Occipital lobe (tissue), 2 donors: ENCODE data around the gene PIP4K2A. TPM values are rescaled to one million over a fixed set of nuclear protein-coding genes. Genes with fewer than 3 reads are reported as not detected.
"Not testable (repeated sequence)": the region's sequence is repeated elsewhere in the genome, so short reads cannot be mapped to it uniquely, and the experiment has no call there.

Source experiments
- DNase-seq: peaks from one replicate; lab custom pipeline; 2025; lab: John Stamatoyannopoulos, UW
- total RNA-seq: library from RNA; depleted of rRNA; stranded (reverse); fragments of >200 nt; gene quantifications from one replicate; pipeline ENCODE4 v1.2.3, GENCODE V29; 2014

The PIP4K2A gene
- 41.0 TPM for total RNA-seq

DNA sequence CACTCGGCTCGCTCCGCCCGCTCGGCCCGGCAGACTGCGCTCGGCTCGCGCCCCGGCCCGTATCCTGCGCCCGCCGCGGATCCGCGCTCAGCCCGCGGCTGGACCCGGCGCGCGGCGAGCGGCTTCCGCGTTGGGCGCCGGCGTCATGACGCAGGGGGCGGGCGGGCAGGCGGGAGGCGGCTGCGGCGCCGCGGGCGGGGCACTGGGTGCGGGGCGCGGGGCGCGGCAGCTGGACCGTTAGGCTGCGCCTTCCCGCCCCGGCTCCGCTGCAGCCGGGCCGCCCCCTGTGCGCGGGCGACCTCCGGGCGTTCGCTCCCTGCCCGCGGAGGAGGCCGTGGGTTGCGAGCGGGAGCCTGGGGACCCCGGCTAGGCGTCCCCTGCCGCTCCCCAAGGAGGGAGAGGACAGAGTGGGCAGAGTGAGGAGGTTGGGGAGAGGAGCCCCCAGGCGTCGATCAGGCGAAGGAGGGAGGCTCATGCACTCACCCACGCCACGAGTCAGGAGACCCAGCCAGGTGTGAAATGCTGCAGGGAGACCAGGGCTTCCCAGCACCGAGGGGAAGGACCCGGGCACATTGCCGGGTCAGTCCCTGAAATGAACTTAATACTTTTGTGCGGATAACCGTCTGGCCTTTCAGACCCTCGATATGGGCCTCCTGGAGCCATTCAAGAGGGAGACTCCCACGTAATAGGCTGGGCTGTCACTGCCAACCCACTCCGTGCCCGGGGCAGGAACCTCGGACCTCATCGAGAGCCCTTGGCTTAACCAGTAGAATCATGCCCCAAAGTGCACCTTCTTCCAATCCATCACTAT is at the start of gene PIP4K2A:
Gene PIP4K2A (minus strand): TSS at position 100 of the 811 bp plus-strand sequence. CDS start 252 bp downstream, outside the sequence.
- peak; percentile 59 for DNase-seq

DNA sequence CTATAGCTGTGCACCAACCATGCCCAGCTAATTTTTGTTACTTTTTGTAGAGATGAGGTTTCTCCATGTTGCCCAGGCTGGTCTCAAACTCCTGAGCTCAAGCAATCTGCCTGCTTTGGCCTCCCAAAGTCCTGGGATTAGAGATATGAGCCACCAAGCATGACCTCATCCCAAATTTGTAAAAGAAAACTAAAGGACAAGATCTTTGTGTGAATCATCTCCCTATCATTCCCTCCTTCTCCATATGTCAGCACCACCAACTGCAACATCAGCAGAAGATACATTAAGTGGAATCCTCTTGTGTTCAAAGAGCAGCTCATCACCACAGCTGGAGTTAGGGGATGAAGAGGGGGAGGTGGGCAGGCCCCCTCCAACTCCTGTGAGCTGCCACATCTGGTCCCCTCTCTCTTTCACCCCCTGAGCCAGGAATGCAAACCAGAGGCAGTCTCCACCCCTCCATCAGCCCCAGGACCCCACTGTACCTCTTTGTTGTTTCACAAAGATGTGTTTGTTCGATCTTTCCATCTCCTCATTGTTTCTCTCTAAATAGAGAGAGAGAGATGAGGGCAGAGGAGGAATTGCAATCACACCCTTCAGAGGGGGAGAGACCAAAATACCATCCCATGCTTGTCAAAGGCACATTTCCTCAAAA is 47.3 kb upstream of the PIP4K2A start:
- peak; percentile 61 for DNase-seq

DNA sequence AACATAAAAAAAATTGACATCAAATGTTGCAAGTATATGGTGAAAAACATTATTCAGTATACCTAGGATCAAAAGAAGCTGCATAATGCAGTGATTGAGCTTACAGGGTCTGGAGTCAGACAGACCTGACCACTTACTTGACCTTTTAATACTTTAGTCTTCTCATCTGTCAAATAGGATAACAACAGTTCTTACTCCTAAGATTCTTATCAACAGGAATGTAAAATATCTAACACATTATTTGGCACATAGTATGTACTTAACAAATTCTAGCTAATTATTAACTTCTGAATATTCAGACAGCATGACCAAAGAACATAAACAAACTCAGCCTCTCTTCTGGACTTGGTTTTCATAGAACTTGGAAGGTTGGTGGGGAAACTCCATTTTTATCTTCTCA is 45.6 kb upstream of the PIP4K2A start:
- no peak for DNase-seq

DNA sequence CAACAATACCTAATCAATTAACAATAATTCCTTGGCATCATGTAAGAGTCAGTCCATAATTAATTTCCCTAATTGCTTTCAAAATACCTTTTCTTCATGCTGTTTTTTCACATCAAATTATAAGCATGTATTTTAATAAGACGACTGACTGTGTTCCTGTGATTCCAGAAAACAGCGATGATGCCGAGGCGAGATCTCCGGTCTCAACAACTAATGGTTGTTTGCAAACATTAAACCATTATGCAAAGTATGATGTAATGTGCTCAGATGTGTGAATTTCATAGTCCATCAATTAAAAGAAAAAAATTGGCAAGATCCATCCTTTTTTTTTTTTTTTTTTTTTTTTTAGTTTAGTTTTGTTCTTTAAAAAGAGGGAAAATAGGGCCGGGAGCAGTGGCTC is 44.5 kb upstream of the PIP4K2A start:
- DNase-seq: no peak

DNA sequence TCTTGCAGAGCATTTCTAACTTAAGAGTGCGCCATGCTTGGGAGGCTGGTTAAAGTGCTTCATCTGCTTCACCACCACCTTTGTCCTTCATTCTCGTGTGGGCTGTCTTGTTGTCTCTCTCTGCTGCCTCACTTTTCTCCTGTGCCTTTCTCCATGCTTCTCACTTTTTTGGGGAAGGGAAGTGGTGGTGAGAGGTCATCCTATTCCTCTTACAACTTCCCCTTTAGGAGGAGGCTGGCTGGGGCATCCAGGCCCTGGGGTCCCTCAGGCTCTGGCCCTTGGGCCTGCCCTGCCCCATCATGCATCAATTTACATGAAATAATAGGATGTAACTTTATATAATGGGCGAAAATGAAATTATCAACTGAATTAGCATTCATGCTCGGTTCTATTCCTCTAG is 39.9 kb upstream of the PIP4K2A start:
- DNase-seq: no peak

DNA sequence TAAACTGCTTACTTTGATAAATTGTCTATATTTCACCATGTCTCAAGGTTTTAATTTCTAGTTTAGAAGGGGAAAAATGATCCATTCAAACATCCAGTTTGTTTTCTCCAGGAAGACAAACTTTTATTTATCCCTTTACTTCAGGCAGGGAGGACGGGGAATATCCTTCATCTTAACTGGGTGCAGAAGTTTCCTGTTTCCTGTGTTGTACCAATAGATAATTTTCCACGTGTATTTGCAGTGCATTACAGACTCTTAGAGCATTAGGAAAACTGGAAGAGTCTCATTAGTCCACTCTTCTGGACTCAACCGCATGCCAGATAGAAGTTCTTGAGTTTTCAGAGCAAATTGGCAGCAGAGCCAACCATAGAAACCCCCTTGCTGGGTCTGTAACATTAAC is 39.4 kb upstream of the PIP4K2A start:
- DNase-seq: no peak

DNA sequence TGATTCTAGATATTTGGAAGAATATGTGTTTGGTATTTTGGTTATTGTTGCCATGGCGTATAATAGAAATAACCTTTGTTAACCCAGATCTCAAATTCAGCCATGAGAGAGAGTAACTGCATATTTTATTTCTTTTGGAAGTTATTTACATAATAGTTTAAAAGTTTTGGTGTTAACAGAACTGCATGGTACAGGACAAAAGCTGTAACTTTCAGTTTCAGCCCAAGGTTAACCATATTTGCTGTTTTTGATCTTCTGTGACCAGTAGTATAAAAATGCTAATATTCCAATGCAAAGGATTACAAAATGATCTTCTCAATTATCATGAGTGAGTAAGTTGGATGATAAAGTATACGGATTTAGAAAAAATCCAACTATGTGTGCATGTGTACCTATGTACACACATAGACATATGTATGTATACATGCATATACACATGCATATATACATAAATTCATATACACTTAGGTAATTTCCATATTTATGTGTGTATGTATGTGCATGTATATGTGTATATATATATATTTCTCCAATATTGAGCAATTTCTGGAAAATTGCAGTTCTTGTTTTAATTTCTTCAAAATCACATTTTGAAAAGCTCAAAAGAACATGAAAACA is 38.0 kb upstream of the PIP4K2A start:
- no peak for DNase-seq

DNA sequence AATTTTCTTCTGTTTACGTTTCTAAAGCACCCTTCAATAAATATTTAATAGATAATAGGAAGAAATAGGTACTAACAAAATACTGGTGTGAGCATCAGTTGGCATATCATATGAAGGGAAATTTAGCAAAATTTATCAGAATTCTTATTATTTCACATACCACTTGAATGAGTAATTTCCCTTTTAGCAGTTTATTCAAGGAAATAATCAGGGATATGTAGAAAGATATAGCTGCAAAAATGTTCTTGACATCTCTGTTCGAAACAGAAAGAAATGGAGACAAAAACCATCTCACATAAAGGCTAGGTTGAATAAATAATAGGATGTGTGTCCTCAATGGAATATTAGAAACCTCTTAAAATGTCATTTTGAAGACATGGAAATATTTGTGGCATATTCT is 35.8 kb upstream of the PIP4K2A start:
- DNase-seq: no peak

DNA sequence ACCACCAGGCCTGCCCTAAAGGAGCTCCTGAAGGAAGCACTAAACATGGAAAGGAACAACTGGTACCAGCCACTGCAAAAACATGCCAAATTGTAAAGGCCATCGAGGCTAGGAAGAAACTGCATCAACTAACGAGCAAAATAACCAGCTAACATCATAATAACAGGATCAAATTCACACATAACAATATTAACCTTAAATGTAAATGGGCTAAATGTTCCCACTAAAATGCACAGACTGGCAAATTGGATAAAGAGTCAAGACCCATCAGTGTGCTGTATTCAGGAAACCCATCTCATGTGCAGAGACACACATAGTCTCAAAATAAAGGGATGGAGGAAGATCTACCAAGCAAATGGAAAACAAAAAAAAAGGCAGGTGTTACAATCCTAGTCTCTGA is 30.5 kb upstream of the PIP4K2A start:
- not testable (repeated sequence) for DNase-seq

DNA sequence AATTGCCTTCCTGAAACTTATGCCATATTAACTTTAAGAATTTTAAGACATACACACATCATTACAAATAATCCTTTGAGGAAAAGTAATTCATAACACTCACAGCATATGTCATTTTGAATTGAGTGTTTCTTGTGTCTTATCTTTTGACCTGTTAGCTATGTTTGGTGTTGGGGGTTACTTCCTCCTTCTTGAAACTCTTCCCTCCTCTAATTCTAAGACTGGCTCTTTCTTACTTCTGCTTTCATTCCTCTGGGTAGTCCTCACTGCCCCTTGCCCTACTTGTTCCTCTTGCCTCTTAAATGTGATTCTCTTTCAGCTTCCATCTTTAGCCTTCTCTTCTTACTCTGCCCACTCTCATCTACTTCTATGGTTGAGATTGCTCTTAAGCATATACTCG is 28.3 kb upstream of the PIP4K2A start:
- DNase-seq: no peak

DNA sequence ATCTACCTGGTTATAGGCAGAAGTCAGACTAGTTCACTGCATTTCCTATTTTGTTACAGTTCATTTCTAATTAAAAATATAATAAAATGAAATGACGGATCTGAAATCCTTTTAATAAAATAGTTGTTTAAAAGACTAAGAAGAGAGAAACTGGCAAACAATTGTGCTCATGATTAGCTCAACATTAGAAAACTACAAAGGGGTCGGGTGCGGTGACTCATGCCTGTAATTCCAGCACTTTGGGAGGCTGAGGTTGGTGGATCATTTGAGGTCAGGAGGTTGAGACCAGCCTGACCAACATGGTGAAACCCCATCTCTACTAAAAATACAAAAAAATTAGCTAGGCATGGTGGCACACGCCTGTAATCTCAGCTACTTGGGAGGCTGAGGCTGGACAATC is 27.3 kb upstream of the PIP4K2A start:
- DNase-seq: not testable (repeated sequence)

DNA sequence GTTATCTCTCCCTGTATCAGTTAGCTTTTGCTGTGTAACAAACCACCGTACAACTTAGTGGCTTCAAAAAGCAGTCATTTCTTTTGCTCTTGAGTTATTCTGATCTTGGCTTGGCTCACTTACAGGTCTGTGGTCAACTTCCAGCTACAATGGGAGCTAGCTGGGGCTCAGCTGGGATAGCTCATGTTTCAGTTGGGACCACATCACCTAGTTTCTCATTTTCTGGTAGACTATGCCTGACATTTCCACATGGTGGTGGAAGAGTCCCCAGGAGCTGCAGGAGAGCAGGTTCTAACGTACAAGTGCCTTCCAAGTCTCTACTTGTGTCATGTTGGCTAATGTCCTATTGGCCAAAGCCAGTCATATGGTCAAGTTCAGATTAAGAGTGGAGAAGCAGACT is 25.8 kb upstream of the PIP4K2A start:
- no peak for DNase-seq

DNA sequence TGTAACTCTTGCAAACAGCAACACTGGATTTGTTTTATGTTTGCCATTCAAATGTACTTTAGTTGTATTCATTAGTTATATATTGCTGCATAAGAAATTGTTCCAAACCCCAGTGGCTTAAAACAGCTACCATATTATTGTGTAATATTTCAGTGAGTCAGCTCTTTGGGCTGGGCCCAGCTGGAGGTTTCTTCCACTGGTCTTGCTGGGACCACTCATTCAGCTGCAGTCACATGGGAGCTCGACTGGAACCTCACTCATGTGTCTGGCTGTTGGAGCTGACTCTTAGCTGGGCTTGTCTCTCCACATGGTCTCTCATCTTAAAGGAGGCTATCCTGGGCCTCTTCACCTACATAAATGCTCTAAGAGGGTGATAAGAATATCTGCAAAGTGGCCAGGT is 23.2 kb upstream of the PIP4K2A start:
- DNase-seq: no peak

DNA sequence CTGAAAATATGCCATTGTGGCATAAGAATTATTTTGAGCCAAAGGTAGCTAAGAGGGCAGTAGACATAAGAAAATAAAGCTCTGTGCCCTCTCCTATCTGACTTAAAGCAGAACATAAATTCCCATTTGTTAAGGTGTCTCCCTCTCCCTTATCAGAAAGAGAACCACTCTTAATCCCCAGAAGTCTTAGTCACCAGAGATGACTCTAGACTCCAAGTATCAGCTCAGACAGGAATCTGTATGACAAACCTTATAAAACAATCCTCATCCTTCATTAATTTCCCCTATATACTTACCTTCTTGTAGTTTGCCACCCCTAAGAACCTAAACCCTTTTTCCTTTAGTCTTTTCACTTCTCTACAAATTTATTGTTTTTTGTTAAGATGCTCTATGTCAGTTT is 21.8 kb upstream of the PIP4K2A start:
- no peak for DNase-seq

DNA sequence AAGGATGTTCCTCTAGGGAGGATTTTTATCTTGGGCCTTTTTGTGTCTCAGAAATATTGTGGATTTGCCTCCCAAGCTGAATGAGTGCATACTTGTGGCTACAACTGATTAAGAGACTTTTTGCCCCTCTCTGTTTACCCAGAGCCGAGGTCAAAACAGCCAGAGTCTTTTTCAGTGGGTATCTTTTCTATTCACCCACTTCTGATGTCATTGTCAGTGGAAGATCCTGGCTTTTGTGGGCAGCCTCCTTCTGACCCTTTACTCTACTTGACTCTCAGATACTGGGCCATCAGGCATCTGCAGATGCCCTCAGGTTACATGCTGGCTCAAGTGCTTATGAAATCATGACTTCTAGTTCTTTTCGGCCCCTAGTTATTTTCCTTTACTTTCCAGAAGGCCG is 19.6 kb upstream of the PIP4K2A start:
- DNase-seq: no peak

DNA sequence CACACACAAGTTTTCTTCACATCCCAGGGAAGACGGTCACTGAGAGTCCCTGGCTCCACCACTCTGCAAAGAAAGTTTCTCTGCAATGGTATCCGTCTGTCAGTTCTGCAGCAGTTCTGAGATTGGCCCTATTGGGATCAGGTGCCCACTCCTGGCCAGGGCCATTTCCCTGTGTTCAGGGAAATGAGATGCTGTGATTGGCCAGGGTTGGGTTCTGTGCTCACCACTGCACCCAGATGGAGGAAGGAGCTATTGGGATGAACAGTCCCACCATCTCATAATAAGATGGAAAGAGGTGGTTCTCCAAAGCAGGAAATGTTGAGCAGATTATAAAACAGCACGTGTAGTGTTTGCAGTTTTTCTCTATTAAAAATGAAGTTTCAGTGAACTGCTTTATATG is 13.3 kb upstream of the PIP4K2A start:
- DNase-seq: no peak

DNA sequence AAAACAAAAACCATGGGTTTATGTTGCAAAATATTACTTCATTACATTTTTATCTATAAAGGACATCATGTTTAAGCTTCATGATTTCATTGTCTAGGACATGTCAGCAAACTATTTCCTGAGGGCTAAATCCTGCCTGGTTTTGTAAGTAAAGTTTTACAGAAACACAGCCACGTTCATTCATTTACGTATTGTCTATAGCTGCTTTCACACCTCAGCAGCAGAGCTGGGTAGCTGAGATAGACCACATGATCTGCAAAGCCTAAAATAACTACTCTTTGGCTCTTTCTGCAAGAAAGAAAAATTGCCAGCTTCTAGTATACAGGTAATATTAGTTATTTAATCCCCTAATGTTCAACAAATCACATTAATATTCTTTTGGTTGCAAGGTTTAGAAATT is 12.7 kb upstream of the PIP4K2A start:
- no peak for DNase-seq

DNA sequence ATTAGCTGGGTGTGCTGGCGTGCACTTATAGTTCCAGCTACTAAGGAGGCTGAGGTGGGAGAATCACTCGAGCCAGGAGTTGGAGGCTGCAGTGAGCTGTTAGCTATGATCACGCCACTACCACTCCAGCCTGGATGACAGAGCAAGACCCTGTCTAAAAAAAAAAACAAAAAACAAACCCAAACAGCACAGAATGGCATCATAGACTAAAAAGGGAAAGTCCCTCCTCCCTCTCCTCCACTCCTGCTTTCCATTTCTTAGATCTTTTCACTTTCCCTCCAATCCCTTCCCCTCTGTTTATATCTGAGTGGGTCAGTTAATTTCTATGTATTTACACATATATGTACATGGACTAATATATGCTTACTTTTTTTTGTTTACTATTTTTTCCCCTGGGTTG is 10.4 kb upstream of the PIP4K2A start:
- DNase-seq: no peak

DNA sequence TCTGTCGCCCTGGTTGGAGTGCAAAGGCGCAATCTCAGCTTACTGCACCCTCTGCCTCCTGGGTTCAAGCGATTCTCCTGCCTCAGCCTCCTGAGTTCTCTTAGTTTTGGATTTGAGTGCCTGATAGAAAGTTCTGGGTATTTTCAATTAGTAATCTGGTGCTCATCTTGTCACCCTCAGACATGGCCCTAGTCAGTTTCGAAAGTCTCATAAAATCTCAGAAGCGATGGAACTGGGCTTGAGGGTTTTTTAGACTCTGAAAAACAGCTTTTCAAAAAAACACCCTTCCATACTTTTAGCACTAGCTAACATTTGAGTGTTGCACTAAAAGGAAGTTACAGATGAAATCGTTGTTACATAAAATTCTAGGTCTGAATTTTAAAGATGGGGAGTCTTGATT is 9.4 kb upstream of the PIP4K2A start:
- no peak for DNase-seq

DNA sequence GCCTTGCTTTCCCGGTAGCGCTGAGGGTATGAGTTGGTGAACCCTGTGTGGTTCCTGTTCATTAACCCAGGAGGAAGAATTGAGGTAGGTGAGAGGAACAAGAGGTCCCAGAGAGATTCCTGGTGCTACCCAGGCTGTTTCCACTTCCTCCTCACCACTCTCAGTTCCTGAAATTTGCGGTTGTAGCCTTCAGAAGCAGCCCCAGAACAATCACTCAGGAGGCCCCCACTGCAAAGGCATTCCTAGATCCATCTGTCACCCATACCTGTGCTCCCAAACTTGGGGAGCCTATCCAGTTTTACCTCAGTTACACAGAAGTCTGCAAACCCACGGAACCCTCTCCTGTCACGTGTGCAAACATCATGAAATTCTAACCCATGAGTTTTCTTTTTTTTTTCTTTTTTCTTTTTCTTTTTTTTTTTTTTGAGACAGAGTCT is 9.0 kb upstream of the PIP4K2A start:
- no peak for DNase-seq

DNA sequence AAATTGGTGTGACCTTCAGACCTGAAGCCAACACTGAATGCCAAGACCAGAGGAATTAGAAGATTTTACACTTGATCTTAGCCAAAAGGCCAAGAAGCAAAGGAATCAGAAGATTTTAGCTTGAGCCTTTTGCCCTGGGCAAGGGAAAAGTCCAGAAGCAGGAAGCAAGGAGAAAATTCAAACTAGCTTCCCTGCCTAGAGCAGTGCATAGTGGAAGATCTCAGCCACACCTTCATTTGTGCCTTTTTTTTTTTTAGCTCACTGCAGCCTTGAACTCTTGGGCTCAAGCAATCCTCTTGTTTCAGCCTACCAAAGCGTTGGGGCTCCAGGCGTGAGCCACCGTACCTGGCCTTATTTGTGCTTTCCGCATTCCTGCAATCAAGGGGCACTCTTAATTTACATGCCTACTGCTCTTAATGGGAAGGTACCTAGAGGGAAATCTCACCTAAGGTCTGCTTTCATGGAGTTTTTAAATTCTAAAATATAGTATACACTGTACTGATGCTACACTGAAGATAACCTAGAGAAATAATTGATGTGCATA is 8.3 kb upstream of the PIP4K2A start:
- DNase-seq: no peak

DNA sequence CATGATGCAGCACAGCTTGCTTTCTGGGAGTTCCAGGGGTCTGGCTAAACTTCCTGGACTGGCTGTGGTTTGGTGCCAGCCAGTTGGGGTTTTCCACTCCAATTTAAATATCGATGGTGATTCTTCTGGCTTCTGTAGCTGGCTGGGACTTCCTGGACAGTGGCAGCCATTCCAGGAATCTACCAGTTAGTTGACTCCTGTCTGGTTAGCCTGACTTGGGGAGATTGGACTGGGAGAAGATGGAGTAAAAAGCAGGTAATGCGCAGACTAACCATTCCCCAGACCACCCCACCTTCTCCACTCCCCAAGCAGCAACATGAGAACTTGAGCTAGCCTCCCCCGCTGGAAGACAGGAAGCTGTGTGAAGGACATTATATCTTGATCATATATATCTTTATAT is 6.3 kb upstream of the PIP4K2A start:
- DNase-seq: no peak
